ENCODE measurements around the gene DMBX1. TPM values are rescaled to one million over a fixed set of nuclear protein-coding genes. Genes with fewer than 3 reads are reported as not detected.

The DMBX1 gene
- polyA plus RNA-seq, 1 donor from 2014 or later, result 0.28 TPM

DNA sequence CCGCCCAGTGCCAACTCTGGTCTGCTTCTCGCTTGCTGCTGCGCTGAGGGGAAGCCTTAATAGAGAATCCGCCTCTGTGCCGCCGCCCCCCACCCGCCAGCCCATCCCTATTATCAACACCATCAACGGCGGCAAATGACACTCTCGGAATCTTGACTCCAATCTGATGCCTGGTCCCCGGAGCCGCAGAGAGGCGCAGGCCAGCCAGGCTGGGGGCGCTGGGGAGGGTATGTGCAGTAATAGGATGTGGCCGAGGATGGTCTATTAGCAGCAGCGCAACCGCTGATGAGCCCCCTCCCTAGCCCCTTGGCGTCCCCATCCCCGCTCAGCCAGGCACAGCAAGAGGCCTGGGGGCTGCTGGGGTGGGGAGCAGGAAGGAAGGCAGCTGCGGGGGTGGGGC lies 15.1 kb upstream of the DMBX1 start:
- Histone ChIP-seq H3K79me2 (replicated peaks; ENCODE audit: insufficient read depth, low read length) (no peaks in the 10 kb centered on the region), H3K4me2 (ENCODE audit: low read length) (no peak overlapping the region), H3K27ac (ENCODE audit: low read length) (no peak overlapping the region), H2AFZ (ENCODE audit: low read depth, low read length) (no peak overlapping the region), H3K4me3 (ENCODE audit: low read length) (no peak overlapping the region), H3F3A (ENCODE audit: insufficient read depth, low read length, poor library complexity, severe bottlenecking) (no peaks in the 10 kb centered on the region), H4K20me1 (ENCODE audit: insufficient read depth) (no peaks in the 10 kb centered on the region), H3K9ac (ENCODE audit: low read length) (no peak overlapping the region), H3K9me2 (ENCODE audit: insufficient read depth, low read length) (no peaks in the 10 kb centered on the region), H3K27me3 (ENCODE audit: insufficient read depth, low read depth, low read length) (peaks cover 22% of the 10 kb centered on the region), H3K36me3 (ENCODE audit: insufficient read depth, low read length) (no peaks in the 10 kb centered on the region), H3K9me3 (ENCODE audit: low read length) (no peaks in the 10 kb centered on the region)
- TF ChIP-seq EZH2 (IDR thresholded peaks at IDR 0.05; ENCODE audit: borderline replicate concordance, insufficient read depth, low read length, poor library complexity, severe bottlenecking), result no peak

DNA sequence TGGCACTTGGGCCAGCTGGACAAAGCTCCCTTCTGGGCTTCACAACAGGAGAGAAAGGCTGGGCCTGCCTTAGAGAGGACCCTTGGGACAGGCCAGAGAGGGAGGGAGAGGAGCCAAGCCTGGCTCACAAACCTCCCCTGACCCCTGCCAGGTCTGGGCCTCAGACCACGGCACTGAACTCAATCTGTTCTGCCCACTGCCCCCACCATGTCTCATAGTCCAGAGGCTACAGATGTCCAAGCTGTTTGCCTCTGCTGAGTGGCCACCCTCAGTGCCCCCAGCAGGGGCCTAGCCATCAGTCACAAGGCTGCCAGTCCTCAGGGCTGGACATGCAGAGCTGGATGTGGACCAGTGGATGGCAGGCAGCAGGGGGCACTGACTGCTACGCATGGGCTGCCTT lies 13.0 kb upstream of the DMBX1 start:
- H3K9me3 ChIP-seq (ENCODE audit: low read length), result no peaks in the 10 kb centered on the region
- no peak overlapping the region for H3K9ac ChIP-seq (ENCODE audit: low read length)
- H3K36me3 ChIP-seq (ENCODE audit: insufficient read depth, low read length), result no peaks in the 10 kb centered on the region
- no peak overlapping the region for H3K27ac ChIP-seq (ENCODE audit: low read length)
- H2AFZ ChIP-seq (ENCODE audit: low read depth, low read length), result no peak overlapping the region
- peaks cover 41% of the 10 kb centered on the region for H3K27me3 ChIP-seq (ENCODE audit: insufficient read depth, low read depth, low read length)
- no peaks in the 10 kb centered on the region for H4K20me1 ChIP-seq (ENCODE audit: insufficient read depth)
- no peak overlapping the region for H3K4me3 ChIP-seq (ENCODE audit: low read length)
- no peak for TF ChIP-seq MXI1 (conservative IDR thresholded peaks at IDR 0.05; ENCODE audit: poor library complexity, severe bottlenecking)
- TF ChIP-seq, protein P1, sequence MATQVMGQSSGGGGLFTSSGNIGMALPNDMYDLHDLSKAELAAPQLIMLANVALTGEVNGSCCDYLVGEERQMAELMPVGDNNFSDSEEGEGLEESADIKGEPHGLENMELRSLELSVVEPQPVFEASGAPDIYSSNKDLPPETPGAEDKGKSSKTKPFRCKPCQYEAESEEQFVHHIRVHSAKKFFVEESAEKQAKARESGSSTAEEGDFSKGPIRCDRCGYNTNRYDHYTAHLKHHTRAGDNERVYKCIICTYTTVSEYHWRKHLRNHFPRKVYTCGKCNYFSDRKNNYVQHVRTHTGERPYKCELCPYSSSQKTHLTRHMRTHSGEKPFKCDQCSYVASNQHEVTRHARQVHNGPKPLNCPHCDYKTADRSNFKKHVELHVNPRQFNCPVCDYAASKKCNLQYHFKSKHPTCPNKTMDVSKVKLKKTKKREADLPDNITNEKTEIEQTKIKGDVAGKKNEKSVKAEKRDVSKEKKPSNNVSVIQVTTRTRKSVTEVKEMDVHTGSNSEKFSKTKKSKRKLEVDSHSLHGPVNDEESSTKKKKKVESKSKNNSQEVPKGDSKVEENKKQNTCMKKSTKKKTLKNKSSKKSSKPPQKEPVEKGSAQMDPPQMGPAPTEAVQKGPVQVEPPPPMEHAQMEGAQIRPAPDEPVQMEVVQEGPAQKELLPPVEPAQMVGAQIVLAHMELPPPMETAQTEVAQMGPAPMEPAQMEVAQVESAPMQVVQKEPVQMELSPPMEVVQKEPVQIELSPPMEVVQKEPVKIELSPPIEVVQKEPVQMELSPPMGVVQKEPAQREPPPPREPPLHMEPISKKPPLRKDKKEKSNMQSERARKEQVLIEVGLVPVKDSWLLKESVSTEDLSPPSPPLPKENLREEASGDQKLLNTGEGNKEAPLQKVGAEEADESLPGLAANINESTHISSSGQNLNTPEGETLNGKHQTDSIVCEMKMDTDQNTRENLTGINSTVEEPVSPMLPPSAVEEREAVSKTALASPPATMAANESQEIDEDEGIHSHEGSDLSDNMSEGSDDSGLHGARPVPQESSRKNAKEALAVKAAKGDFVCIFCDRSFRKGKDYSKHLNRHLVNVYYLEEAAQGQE (IDR thresholded peaks at IDR 0.05; ENCODE audit: borderline replicate concordance), result no peak
- no peak for TF ChIP-seq RAD21 (conservative IDR thresholded peaks at IDR 0.05)
- TF ChIP-seq EP300 (conservative IDR thresholded peaks at IDR 0.05; ENCODE audit: poor library complexity, severe bottlenecking), result no peak
- TF ChIP-seq POLR2AphosphoS5 (IDR thresholded peaks at IDR 0.05), result no peak
- no peak for TF ChIP-seq EZH2 (IDR thresholded peaks at IDR 0.05; ENCODE audit: borderline replicate concordance, insufficient read depth, low read length, poor library complexity, severe bottlenecking)
- TF ChIP-seq TAF1 (IDR thresholded peaks at IDR 0.05; ENCODE audit: low read depth), result no peak
- TF ChIP-seq SMC3 (conservative IDR thresholded peaks at IDR 0.05; ENCODE audit: poor library complexity), result no peak
- TF ChIP-seq, protein P2, sequence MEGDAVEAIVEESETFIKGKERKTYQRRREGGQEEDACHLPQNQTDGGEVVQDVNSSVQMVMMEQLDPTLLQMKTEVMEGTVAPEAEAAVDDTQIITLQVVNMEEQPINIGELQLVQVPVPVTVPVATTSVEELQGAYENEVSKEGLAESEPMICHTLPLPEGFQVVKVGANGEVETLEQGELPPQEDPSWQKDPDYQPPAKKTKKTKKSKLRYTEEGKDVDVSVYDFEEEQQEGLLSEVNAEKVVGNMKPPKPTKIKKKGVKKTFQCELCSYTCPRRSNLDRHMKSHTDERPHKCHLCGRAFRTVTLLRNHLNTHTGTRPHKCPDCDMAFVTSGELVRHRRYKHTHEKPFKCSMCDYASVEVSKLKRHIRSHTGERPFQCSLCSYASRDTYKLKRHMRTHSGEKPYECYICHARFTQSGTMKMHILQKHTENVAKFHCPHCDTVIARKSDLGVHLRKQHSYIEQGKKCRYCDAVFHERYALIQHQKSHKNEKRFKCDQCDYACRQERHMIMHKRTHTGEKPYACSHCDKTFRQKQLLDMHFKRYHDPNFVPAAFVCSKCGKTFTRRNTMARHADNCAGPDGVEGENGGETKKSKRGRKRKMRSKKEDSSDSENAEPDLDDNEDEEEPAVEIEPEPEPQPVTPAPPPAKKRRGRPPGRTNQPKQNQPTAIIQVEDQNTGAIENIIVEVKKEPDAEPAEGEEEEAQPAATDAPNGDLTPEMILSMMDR (IDR thresholded peaks at IDR 0.05; ENCODE audit: poor library complexity, severe bottlenecking), result no peak
- H3K9me2 ChIP-seq (ENCODE audit: insufficient read depth, low read length), result no peaks in the 10 kb centered on the region
- H3K4me2 ChIP-seq (ENCODE audit: low read length), result no peak overlapping the region
- no peaks in the 10 kb centered on the region for H3F3A ChIP-seq (ENCODE audit: insufficient read depth, low read length, poor library complexity, severe bottlenecking)
- H3K79me2 ChIP-seq (replicated peaks; ENCODE audit: insufficient read depth, low read length), result no peaks in the 10 kb centered on the region

Measured in neural cell (in vitro differentiated cells).